Measurements from ENCODE around the gene HSPA9. TPM values are rescaled to one million over a fixed set of nuclear protein-coding genes. Genes with fewer than 3 reads are reported as not detected.
A peak's percentile ranks its signal among the peaks of the same experiment; 100 is the strongest.

The HSPA9 gene
- total and polyA plus RNA-seq, 2 of the 13 experiments (the other 11 are each of a cell fraction or from before 2014, with no cell fraction given): 165 to 478 TPM

GRCh38 chr5:138533973-138534941, 40.9 kb downstream of the HSPA9 start (continued):
- TF ChIP-seq, protein P1, sequence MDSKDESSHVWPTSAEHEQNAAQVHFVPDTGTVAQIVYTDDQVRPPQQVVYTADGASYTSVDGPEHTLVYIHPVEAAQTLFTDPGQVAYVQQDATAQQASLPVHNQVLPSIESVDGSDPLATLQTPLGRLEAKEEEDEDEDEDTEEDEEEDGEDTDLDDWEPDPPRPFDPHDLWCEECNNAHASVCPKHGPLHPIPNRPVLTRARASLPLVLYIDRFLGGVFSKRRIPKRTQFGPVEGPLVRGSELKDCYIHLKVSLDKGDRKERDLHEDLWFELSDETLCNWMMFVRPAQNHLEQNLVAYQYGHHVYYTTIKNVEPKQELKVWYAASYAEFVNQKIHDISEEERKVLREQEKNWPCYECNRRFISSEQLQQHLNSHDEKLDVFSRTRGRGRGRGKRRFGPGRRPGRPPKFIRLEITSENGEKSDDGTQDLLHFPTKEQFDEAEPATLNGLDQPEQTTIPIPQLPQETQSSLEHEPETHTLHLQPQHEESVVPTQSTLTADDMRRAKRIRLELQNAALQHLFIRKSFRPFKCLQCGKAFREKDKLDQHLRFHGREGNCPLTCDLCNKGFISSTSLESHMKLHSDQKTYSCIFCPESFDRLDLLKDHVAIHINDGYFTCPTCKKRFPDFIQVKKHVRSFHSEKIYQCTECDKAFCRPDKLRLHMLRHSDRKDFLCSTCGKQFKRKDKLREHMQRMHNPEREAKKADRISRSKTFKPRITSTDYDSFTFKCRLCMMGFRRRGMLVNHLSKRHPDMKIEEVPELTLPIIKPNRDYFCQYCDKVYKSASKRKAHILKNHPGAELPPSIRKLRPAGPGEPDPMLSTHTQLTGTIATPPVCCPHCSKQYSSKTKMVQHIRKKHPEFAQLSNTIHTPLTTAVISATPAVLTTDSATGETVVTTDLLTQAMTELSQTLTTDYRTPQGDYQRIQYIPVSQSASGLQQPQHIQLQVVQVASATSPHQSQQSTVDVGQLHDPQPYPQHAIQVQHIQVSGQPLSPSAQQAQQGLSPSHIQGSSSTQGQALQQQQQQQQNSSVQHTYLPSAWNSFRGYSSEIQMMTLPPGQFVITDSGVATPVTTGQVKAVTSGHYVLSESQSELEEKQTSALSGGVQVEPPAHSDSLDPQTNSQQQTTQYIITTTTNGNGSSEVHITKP (CRISPR knock-in tag; IDR thresholded peaks at IDR 0.05; ENCODE audit: low read depth): no peak
- TF ChIP-seq ZNF263 (CRISPR knock-in tag; IDR thresholded peaks at IDR 0.05): no peak
- no peak for TF ChIP-seq REL (CRISPR knock-in tag; conservative IDR thresholded peaks at IDR 0.05)
- TF ChIP-seq TCF12 (IDR thresholded peaks at IDR 0.05): no peak
- no peak for TF ChIP-seq TCF12 (CRISPR knock-in tag; IDR thresholded peaks at IDR 0.05)
- TF ChIP-seq CC2D1A (CRISPR knock-in tag; IDR thresholded peaks at IDR 0.05): no peak
- TF ChIP-seq, protein P2, sequence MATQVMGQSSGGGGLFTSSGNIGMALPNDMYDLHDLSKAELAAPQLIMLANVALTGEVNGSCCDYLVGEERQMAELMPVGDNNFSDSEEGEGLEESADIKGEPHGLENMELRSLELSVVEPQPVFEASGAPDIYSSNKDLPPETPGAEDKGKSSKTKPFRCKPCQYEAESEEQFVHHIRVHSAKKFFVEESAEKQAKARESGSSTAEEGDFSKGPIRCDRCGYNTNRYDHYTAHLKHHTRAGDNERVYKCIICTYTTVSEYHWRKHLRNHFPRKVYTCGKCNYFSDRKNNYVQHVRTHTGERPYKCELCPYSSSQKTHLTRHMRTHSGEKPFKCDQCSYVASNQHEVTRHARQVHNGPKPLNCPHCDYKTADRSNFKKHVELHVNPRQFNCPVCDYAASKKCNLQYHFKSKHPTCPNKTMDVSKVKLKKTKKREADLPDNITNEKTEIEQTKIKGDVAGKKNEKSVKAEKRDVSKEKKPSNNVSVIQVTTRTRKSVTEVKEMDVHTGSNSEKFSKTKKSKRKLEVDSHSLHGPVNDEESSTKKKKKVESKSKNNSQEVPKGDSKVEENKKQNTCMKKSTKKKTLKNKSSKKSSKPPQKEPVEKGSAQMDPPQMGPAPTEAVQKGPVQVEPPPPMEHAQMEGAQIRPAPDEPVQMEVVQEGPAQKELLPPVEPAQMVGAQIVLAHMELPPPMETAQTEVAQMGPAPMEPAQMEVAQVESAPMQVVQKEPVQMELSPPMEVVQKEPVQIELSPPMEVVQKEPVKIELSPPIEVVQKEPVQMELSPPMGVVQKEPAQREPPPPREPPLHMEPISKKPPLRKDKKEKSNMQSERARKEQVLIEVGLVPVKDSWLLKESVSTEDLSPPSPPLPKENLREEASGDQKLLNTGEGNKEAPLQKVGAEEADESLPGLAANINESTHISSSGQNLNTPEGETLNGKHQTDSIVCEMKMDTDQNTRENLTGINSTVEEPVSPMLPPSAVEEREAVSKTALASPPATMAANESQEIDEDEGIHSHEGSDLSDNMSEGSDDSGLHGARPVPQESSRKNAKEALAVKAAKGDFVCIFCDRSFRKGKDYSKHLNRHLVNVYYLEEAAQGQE (IDR thresholded peaks at IDR 0.05; ENCODE audit: borderline replicate concordance in 1 of 2, low read depth in 1 of 2, low read length in 2 of 2): no peak
- no peak for TF ChIP-seq CREB1 (IDR thresholded peaks at IDR 0.05)
- TF ChIP-seq CREB1 (CRISPR knock-in tag; IDR thresholded peaks at IDR 0.05): peak; percentile 49
- no peak for TF ChIP-seq CBX5 (CRISPR knock-in tag; IDR thresholded peaks at IDR 0.05; ENCODE audit: borderline replicate concordance)
- peak; percentile 97 for TF ChIP-seq RARA (CRISPR knock-in tag; IDR thresholded peaks at IDR 0.05)
- no peak for TF ChIP-seq SALL2 (CRISPR knock-in tag; IDR thresholded peaks at IDR 0.05)
- TF ChIP-seq, protein P3, sequence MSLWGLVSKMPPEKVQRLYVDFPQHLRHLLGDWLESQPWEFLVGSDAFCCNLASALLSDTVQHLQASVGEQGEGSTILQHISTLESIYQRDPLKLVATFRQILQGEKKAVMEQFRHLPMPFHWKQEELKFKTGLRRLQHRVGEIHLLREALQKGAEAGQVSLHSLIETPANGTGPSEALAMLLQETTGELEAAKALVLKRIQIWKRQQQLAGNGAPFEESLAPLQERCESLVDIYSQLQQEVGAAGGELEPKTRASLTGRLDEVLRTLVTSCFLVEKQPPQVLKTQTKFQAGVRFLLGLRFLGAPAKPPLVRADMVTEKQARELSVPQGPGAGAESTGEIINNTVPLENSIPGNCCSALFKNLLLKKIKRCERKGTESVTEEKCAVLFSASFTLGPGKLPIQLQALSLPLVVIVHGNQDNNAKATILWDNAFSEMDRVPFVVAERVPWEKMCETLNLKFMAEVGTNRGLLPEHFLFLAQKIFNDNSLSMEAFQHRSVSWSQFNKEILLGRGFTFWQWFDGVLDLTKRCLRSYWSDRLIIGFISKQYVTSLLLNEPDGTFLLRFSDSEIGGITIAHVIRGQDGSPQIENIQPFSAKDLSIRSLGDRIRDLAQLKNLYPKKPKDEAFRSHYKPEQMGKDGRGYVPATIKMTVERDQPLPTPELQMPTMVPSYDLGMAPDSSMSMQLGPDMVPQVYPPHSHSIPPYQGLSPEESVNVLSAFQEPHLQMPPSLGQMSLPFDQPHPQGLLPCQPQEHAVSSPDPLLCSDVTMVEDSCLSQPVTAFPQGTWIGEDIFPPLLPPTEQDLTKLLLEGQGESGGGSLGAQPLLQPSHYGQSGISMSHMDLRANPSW (CRISPR knock-in tag; IDR thresholded peaks at IDR 0.05; ENCODE audit: borderline replicate concordance): no peak
- no peak for TF ChIP-seq ZMAT3 (CRISPR knock-in tag; conservative IDR thresholded peaks at IDR 0.05)
- no peak for TF ChIP-seq NFE2 (CRISPR knock-in tag; IDR thresholded peaks at IDR 0.05)
- TF ChIP-seq ZSCAN25 (CRISPR knock-in tag; IDR thresholded peaks at IDR 0.05): no peak
